Measurements from ENCODE around the gene F8. TPM values are rescaled to one million over a fixed set of nuclear protein-coding genes. Genes with fewer than 3 reads are reported as not detected.

Gene F8
- total RNA-seq, 4 donors from 2014 or later: 12.5 to 26.5 (median 19.1) TPM

DNA sequence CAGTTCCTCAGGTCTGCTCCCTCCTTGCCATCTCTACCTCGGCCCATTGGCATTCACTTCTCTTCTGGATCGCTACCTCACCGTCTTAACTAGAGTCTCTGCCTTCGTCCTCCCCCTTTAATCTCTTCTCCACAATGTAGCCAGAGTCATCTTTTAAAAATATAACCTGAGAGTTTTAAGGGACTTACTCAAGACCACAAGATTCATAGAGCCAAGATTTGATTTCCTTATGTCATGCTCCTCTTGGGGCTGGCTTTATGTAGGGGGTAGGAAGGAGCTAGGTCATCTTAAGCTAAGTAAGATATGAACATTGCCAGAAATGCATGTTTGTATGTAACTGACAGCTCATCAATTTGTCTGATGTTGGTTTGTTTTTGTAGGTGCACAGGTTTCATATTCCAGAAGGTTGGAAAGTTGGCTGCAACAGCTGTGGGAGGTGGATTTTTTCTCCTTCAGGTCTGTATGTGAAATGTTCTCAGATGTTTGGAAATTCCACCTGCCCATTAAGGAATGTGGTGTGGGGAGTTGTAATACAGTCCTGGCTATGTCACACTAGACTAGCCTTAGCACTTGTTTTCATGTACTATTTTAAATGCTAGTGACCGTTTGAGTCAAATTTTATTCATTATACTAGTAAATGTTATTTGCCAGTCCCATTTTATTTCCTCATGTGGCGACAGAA, 23.7 kb upstream of the F8 start:
- no peak for ATAC-seq
- H3K27ac ChIP-seq: no peak overlapping the region

DNA sequence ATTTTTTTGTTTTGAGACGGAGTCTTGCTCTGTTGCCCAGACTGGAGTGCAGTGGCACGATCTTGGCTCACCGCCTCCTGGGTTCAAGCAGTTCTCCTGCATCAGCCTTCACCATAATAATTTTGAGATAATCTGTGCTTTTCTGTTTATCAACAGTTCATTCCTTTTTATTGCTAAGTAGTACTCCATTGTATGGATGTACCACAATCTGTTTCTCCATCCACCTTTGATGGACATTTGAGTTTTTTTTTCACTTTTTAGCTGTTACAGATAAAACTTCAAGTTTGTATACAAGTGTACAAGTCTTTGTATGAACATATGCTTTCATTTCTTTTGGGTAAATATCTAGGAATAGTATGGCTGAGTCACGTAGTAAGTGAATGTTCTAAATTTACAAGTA, 13.2 kb upstream of the F8 start:
- TF ChIP-seq CTCF (IDR thresholded peaks at IDR 0.05): no peak
- no peak for TF ChIP-seq POLR2A (IDR thresholded peaks at IDR 0.05)
- TF ChIP-seq POLR2AphosphoS5 (IDR thresholded peaks at IDR 0.05): no peak
- no peak for TF ChIP-seq EP300 (IDR thresholded peaks at IDR 0.05)
- Histone ChIP-seq H3K4me3 (no peak overlapping the region), H3K36me3 (peaks cover 0 to 26% of the 10 kb centered on the region in 2 donors), H3K27me3 (no peaks in the 10 kb centered on the region), H3K4me1 (peaks cover 0 to 5% (median 0%) of the 10 kb centered on the region in 3 donors), H3K9me3 (no peaks in the 10 kb centered on the region), H3K27ac (no peak overlapping the region)
- 92 to 96% methylated on average over 4 of the region's 4 CpGs for WGBS, 2 donors (ENCODE audit: low coverage in 1 of 2)
- ATAC-seq: no peak

More for the DNA sequence above, 23.7 kb upstream of the F8 start:
- peaks cover 0 to 15% of the 10 kb centered on the region in 2 donors for H3K36me3 ChIP-seq
- H3K4me3 ChIP-seq: no peak overlapping the region
- no peaks in the 10 kb centered on the region for H3K9me3 ChIP-seq
- H3K27me3 ChIP-seq: no peaks in the 10 kb centered on the region
- TF ChIP-seq CTCF (IDR thresholded peaks at IDR 0.05): no peak
- no peak for TF ChIP-seq EP300 (IDR thresholded peaks at IDR 0.05)
- TF ChIP-seq POLR2AphosphoS5 (IDR thresholded peaks at IDR 0.05): no peak
- TF ChIP-seq POLR2A (IDR thresholded peaks at IDR 0.05): no peak
- H3K4me1 ChIP-seq: peaks cover 0 to 9% (median 0%) of the 10 kb centered on the region in 3 donors
- 24 to 88% methylated on average over 2 to 6 of the region's 6 CpGs for WGBS, 2 donors (ENCODE audit: low coverage in 1 of 2)

DNA sequence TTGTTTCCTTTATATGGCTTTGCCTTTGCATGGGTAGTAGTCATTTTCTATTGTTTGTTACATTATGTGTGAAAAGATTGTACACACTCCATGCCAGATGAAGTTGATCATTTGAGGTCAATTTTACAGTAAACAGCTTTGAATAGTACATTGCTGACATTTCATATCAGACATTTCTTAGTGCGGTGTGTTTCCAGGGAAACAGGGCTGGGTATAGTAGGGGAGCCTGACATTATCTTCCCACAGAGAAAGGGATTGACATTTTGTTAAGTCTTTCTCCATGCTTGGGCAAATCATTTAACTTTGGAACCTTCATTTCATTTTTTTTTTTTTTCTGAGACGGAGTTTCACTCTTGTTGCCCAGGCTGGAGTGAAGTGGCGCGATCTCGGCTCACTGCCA, 9.1 kb upstream of the F8 start:
- 83 to 88% methylated on average over 1 to 4 of the region's 5 CpGs for WGBS, 2 donors (ENCODE audit: low coverage in 1 of 2)
- TF ChIP-seq POLR2A (IDR thresholded peaks at IDR 0.05) (no peak), EP300 (IDR thresholded peaks at IDR 0.05) (no peak), POLR2AphosphoS5 (IDR thresholded peaks at IDR 0.05) (no peak), CTCF (IDR thresholded peaks at IDR 0.05) (no peak)
- Histone ChIP-seq H3K36me3 (peaks cover 0 to 18% of the 10 kb centered on the region in 2 donors), H3K27ac (peak overlapping the region in 1 of 4 donors; percentile 35), H3K27me3 (no peaks in the 10 kb centered on the region), H3K4me3 (no peak overlapping the region), H3K4me1 (peaks cover 0 to 24% (median 0%) of the 10 kb centered on the region in 3 donors), H3K9me3 (no peaks in the 10 kb centered on the region)
- no peak for ATAC-seq

DNA sequence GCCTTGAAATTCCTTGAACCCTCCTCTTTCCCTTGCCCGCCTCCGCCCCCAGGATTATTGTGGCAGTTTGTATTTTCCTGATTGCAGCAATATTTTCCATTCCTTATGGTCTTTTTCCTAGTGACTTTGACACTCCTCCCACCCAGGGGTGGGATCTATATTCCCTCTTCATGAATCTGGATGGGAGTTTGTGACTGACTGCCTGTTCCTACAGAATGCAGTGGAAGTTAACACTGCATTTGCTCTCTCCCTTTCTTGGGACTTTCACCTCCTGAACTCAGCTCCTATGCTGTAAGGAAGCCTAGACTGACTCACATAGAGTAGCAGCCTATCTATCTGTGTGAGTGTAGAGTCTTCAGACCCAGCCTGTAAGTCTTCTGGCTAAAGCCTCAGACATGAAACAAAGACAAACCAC, 6.4 kb upstream of the F8 start:
- no peaks in the 10 kb centered on the region for H3K9me3 ChIP-seq
- ATAC-seq: no peak
- peaks cover 0 to 2% of the 10 kb centered on the region in 2 donors for H3K36me3 ChIP-seq
- WGBS, 2 donors (ENCODE audit: low coverage in 1 of 2): 20 to 71% methylated on average over 1 to 2 of the region's 2 CpGs
- peak overlapping the region in 1 of 2 donors; percentile 69 for H3K4me3 ChIP-seq
- no peak for TF ChIP-seq POLR2A (IDR thresholded peaks at IDR 0.05)
- peaks cover 0 to 24% (median 0%) of the 10 kb centered on the region in 3 donors for H3K4me1 ChIP-seq
- H3K27ac ChIP-seq: peak overlapping the region; percentile 79 to 98 (median 96)
- H3K27me3 ChIP-seq: no peaks in the 10 kb centered on the region

GRCh38 chrX:155028129-155028528, 5.6 kb upstream of the F8 start:
- Histone ChIP-seq H3K27me3 (no peaks in the 10 kb centered on the region), H3K4me1 (peaks cover 0 to 24% (median 0%) of the 10 kb centered on the region in 3 donors), H3K36me3 (no peaks in the 10 kb centered on the region), H3K4me3 (peak overlapping the region; percentile 37 to 69), H3K9me3 (no peaks in the 10 kb centered on the region), H3K27ac (peak overlapping the region; percentile 79 to 98 (median 96))
- TF ChIP-seq POLR2A (IDR thresholded peaks at IDR 0.05) (no peak), CTCF (IDR thresholded peaks at IDR 0.05) (no peak), EP300 (IDR thresholded peaks at IDR 0.05) (no peak), POLR2AphosphoS5 (IDR thresholded peaks at IDR 0.05) (no peak)
- ATAC-seq: no peak
- 15 to 32% methylated on average over 3 of the region's 3 CpGs for WGBS, 2 donors (ENCODE audit: low coverage in 1 of 2)
